Fibroblast of mammary gland (primary cell): Measurements from ENCODE around the gene TMED6.

Experiments used
- DNase-seq: peaks from one replicate; pipeline ENCODE4 v3.0.0-alpha.2; 2010; ENCODE audit warnings: low read depth
- H3K4me3 ChIP-seq: 2 replicates; pipeline ENCODE4 v1.5.1; 2011; ENCODE audit warnings: low read depth, mild to moderate bottlenecking, low read length, moderate library complexity; ENCODE audit not compliant: control insufficient read depth
- CTCF ChIP-seq: conservative IDR thresholded peaks from 2 replicates; pipeline ENCODE4 v1.5.1; 2011; ENCODE audit warnings: low read depth, low read length, inconsistent platforms; ENCODE audit not compliant: control insufficient read depth, insufficient read depth

Gene TMED6

GRCh38 chr16:69321080-69321479 lies 30.5 kb downstream of the TMED6 start:
- no peak for DNase-seq
- no peak for TF ChIP-seq CTCF
- H3K4me3 ChIP-seq = no peak overlapping the region

GRCh38 chr16:69320740-69321073 lies 30.9 kb downstream of the TMED6 start:
- no peak for DNase-seq
- no peak for TF ChIP-seq CTCF
- H3K4me3 ChIP-seq = no peak overlapping the region

GRCh38 chr16:69319826-69320739 lies 31.5 kb downstream of the TMED6 start:
- DNase-seq = no peak
- H3K4me3 ChIP-seq = no peak overlapping the region
- TF ChIP-seq CTCF = no peak

GRCh38 chr16:69319381-69319780 lies 32.2 kb downstream of the TMED6 start:
- TF ChIP-seq CTCF = no peak
- no peak overlapping the region for H3K4me3 ChIP-seq
- no peak for DNase-seq

GRCh38 chr16:69318911-69319289 lies 32.7 kb downstream of the TMED6 start:
- no peak for DNase-seq
- no peak for TF ChIP-seq CTCF
- H3K4me3 ChIP-seq = no peak overlapping the region

GRCh38 chr16:69318177-69318910 lies 33.2 kb downstream of the TMED6 start:
- no peak overlapping the region for H3K4me3 ChIP-seq
- no peak for TF ChIP-seq CTCF
- no peak for DNase-seq
